Measurements from ENCODE around the gene MCF2L2.

The MCF2L2 gene

DNA sequence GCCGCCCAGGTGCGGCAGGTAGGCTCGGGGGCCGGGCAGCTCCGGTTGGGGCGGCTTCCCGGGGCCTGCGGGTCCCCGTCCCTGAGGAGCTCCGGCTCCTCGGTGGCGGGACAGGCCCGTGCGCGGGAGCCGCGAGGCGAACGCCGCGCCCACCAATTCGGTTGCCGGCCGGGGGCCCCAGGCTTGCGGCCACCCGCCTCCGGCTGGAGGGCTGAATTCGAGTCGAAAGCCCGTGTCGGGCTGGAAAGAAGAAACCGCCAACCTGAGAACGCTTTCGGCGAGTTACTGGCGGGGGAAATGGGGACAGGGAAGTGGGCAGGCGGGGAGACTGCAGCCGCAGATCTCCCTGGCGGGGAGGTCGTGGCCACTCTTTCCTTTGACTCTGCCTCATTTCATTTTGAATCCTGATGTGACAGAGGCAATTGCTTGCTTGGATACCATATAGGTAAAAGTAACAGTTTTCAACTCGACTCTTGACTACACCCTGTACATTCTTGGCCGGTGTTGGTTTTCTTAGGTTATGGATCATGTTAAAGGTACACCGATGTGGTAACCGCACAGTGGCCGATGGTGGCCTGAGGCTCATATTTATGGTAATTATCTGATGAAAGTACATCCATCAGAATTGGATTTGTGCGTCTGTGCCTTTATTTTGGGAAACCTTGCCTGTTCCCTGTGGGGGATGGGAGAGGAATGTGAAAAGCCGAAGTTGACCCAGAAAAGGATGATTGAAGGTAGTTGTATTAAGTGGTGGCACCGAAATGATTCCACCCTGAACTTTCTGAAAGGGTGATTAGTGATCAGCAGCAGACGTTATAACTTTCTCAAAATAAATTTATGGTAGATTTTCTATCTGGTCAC is 173.7 kb downstream of the MCF2L2 start:
- H3K27ac ChIP-seq, result peak overlapping the region; percentile 67
- peaks cover 8% of the 10 kb centered on the region; the same call in 1 of the 2 replicates for H3K36me3 ChIP-seq (ENCODE audit: insufficient read depth, low read length)
- peak overlapping the region; percentile 95 for H3K9ac ChIP-seq (ENCODE audit: insufficient read length)
- peak overlapping the region; percentile 84 for H3K4me3 ChIP-seq
- TF ChIP-seq EZH2 (IDR thresholded peaks at IDR 0.05), result no peak
- no peak for TF ChIP-seq FOXP2 (optimal IDR thresholded peaks at IDR 0.05; ENCODE audit: control extremely low read depth, extremely low read length, insufficient read depth)
- TF ChIP-seq POLR2AphosphoS5 (IDR thresholded peaks at IDR 0.05; ENCODE audit: borderline replicate concordance, low read depth, low read length), result no peak
- H3K9me3 ChIP-seq (ENCODE audit: low read depth, low read length), result no peaks in the 10 kb centered on the region
- DNase-seq (ENCODE audit: low read depth, low spot score), result no peak

DNA sequence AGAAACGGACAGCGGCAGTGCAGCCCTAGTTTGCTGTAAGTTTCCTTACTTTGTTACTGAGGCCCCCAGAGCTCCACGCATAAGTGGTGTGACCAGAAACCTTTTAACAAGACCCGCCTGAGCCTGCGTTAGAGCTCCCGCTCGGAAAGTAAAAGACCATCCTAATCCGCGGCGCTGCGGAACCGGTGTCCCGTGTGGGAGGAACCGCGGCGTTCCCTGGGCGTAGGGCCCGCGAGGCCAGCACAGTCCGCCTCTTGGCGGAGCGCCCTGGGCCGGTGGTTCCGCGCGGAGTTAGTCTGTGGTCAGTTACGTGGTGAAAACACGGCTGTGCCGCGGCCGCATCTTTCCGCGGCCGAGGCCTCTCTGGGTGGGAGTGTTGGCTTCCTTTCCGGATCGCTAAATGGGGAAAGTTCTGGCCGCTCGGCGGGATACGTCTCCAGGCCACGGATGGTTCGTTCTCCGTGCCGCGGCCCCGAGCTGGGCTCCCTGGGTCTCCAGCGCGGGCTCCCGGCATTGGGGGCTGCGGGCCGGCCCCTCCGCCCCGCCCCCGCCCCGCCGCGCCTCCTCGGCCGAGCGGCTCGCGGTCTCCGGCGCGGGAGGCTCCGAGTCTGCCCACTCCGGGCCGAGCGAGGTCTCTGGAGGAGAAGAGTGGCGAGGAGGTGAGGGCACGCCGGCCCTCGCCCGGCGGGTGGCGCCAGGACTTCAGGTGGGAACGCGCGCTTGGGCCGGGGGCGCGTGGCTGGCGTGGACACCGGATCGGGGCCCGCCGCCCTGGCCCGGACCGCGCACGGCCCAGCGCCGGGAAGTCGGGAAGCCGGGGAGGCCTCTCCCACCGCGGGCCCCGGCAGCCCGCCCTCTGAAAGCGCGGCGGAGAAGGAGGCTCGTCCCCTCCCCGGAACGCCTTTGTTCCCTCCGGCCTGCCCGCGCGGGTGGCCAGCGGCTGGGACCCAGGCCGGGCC is 174.6 kb downstream of the MCF2L2 start:
- Histone ChIP-seq H3K27ac (peak overlapping the region; percentile 67), H3K36me3 (ENCODE audit: insufficient read depth, low read length) (peaks cover under 1% of the 10 kb centered on the region; the same call in 1 of the 2 replicates), H3K9ac (ENCODE audit: insufficient read length) (peak overlapping the region; percentile 95), H3K9me3 (ENCODE audit: low read depth, low read length) (no peaks in the 10 kb centered on the region), H3K4me3 (peak overlapping the region; percentile 84)
- TF ChIP-seq FOXP2 (optimal IDR thresholded peaks at IDR 0.05; ENCODE audit: control extremely low read depth, extremely low read length, insufficient read depth) (no peak), EZH2 (IDR thresholded peaks at IDR 0.05) (no peak), POLR2AphosphoS5 (IDR thresholded peaks at IDR 0.05; ENCODE audit: borderline replicate concordance, low read depth, low read length) (0 out of 2 replicates have a peak, but pooled peaks have one; percentile 20)
- no peak for DNase-seq (ENCODE audit: low read depth, low spot score)

- H3K4me3 ChIP-seq, result peak within 1 kb of the TSS; percentile 84
- H3K27ac ChIP-seq, result peak within 1 kb of the TSS; percentile 67
- H3K36me3 ChIP-seq (ENCODE audit: insufficient read depth, low read length), result no peaks in the 10 kb centered on the region
- DNase-seq (ENCODE audit: low read depth, low spot score), result no peak
- peak within 1 kb of the TSS; percentile 95 for H3K9ac ChIP-seq (ENCODE audit: insufficient read length)
- H3K9me3 ChIP-seq (ENCODE audit: low read depth, low read length), result no peaks in the 10 kb centered on the region
- TF ChIP-seq EZH2 (IDR thresholded peaks at IDR 0.05), result no peak
- peak; percentile 34; the same call in 1 of the 2 replicates for TF ChIP-seq POLR2AphosphoS5 (IDR thresholded peaks at IDR 0.05; ENCODE audit: borderline replicate concordance, low read depth, low read length)
These were observed 175.4 kb downstream of the MCF2L2 start, which contains the start of gene B3GNT5 for GRCh38 chr3:183252973-183253527. Gene B3GNT5, plus strand, starts transcription at chr3:183253253. Its CDS starts 16,546 bp downstream, at chr3:183269799.

- DNase-seq (ENCODE audit: low read depth, low spot score), result no peak
- Histone ChIP-seq H3K9ac (ENCODE audit: insufficient read length) (no peak overlapping the region), H3K9me3 (ENCODE audit: low read depth, low read length) (no peaks in the 10 kb centered on the region), H3K4me3 (peak overlapping the region; percentile 84), H3K27ac (no peak overlapping the region), H3K36me3 (ENCODE audit: insufficient read depth, low read length) (no peaks in the 10 kb centered on the region)
- TF ChIP-seq POLR2AphosphoS5 (IDR thresholded peaks at IDR 0.05; ENCODE audit: borderline replicate concordance, low read depth, low read length) (no peak), EZH2 (IDR thresholded peaks at IDR 0.05) (no peak), FOXP2 (optimal IDR thresholded peaks at IDR 0.05; ENCODE audit: control extremely low read depth, extremely low read length, insufficient read depth) (no peak)
These were observed 176.2 kb downstream of the MCF2L2 start for GRCh38 chr3:183252118-183252782.

- Histone ChIP-seq H3K27ac (no peak overlapping the region), H3K4me3 (no peak overlapping the region)
- TF ChIP-seq FOXP2 (optimal IDR thresholded peaks at IDR 0.05; ENCODE audit: control extremely low read depth, extremely low read length, insufficient read depth), result no peak
- TF ChIP-seq POLR2AphosphoS5 (IDR thresholded peaks at IDR 0.05; ENCODE audit: borderline replicate concordance, low read depth, low read length), result no peak
- no peak for TF ChIP-seq EZH2 (IDR thresholded peaks at IDR 0.05)
These were observed 179.3 kb downstream of the MCF2L2 start for GRCh38 chr3:183249006-183249718.

GRCh38 chr3:183247011-183247589 is 181.3 kb downstream of the MCF2L2 start:
- no peak overlapping the region for H3K27ac ChIP-seq
- DNase-seq (ENCODE audit: low read depth, low spot score), result no peak
- H3K9ac ChIP-seq (ENCODE audit: insufficient read length), result no peak overlapping the region
- H3K36me3 ChIP-seq (ENCODE audit: insufficient read depth, low read length), result no peaks in the 10 kb centered on the region
- TF ChIP-seq FOXP2 (optimal IDR thresholded peaks at IDR 0.05; ENCODE audit: control extremely low read depth, extremely low read length, insufficient read depth), result no peak
- no peak for TF ChIP-seq POLR2AphosphoS5 (IDR thresholded peaks at IDR 0.05; ENCODE audit: borderline replicate concordance, low read depth, low read length)
- TF ChIP-seq EZH2 (IDR thresholded peaks at IDR 0.05), result no peak
- 0 out of 2 replicates have a peak, but pooled peaks cover 4% of the 10 kb centered on the region for H3K9me3 ChIP-seq (ENCODE audit: low read depth, low read length)
- H3K4me3 ChIP-seq, result no peak overlapping the region

More at GRCh38 chr3:183249006-183249718, 179.3 kb downstream of the MCF2L2 start:
- H3K9me3 ChIP-seq (ENCODE audit: low read depth, low read length), result no peaks in the 10 kb centered on the region
- no peak for DNase-seq (ENCODE audit: low read depth, low spot score)
- H3K36me3 ChIP-seq (ENCODE audit: insufficient read depth, low read length), result no peaks in the 10 kb centered on the region
- H3K9ac ChIP-seq (ENCODE audit: insufficient read length), result no peak overlapping the region

Measured in SK-N-MC (cell line).